Suprapubic skin (tissue), 4 donors: Measurements from ENCODE around the gene STRA6. TPM values are rescaled to one million over a fixed set of nuclear protein-coding genes. Genes with fewer than 3 reads are reported as not detected.

Experiments
- DNase-seq, 2 donors: peaks; one replicate each; pipeline ENCODE4 v3.0.0-alpha.2; 2019; ENCODE audit warnings: low spot score in 2 of 2
- H3K27ac ChIP-seq: fragments of 200-600 bp; sonication (generic); one replicate; pipeline ENCODE4 v1.5.1; 2019
- H3K27me3 ChIP-seq: fragments of 200-600 bp; sonication (generic); one replicate; pipeline ENCODE4 v1.5.1; 2019
- H3K36me3 ChIP-seq: fragments of 200-600 bp; sonication (generic); one replicate; pipeline ENCODE4 v1.5.1; 2019
- H3K4me1 ChIP-seq: fragments of 200-600 bp; sonication (generic); one replicate; pipeline ENCODE4 v1.5.1; 2019
- H3K4me3 ChIP-seq: fragments of 200-600 bp; sonication (generic); one replicate; pipeline ENCODE4 v1.5.1; 2019; ENCODE audit warnings: mild to moderate bottlenecking
- H3K9me3 ChIP-seq: fragments of 200-600 bp; sonication (generic); one replicate; pipeline ENCODE4 v1.5.1; 2019
- CTCF ChIP-seq, 2 donors: fragments of 200-600 bp in 1 of 2; fragments of 450-650 bp in 1 of 2; sonication (generic) in 1 of 2; IDR thresholded peaks; one replicate each; pipeline ENCODE4 v1.5.1; 2016 to 2019; ENCODE audit warnings: antibody characterized with exemption in 2 of 2, mild to moderate bottlenecking in 1 of 2, moderate library complexity in 1 of 2
- EP300 ChIP-seq: sonication (generic); formaldehyde crosslinking; IDR thresholded peaks from one replicate; pipeline ENCODE4 v1.6.1; 2017; ENCODE audit warnings: antibody characterized with exemption
- POLR2A ChIP-seq, 2 donors: fragments of 450-650 bp; IDR thresholded peaks; one replicate each; pipeline ENCODE4 v1.6.1; 2017; ENCODE audit warnings: antibody characterized with exemption in 2 of 2, mild to moderate bottlenecking in 2 of 2, moderate library complexity in 2 of 2
- POLR2AphosphoS5 ChIP-seq, 3 donors: sonication (generic); formaldehyde crosslinking; IDR thresholded peaks; one replicate each; pipeline ENCODE4 v1.6.1; 2017; ENCODE audit warnings: antibody characterized with exemption in 3 of 3
- WGBS: methylation state at CpG from one replicate; pipeline ENCODE4 v1.1.5; 2018; 5-methylcytosine and 5-hydroxymethylcytosine counted together
- total RNA-seq, 4 donors: library from RNA; depleted of rRNA; stranded (reverse); fragments of >200 nt; gene quantifications; one replicate each; pipeline ENCODE4 v1.1.0, GENCODE V29; 2016

STRA6 gene
- total RNA-seq, 4 donors from 2014 or later: 0.26 to 0.39 TPM; not detected in 2

- H3K27me3 ChIP-seq: peaks cover 2% of the 10 kb centered on the region
- no peak for DNase-seq
- TF ChIP-seq POLR2A (IDR thresholded peaks at IDR 0.05): no peak
- TF ChIP-seq EP300: no peak
- no peak for TF ChIP-seq CTCF (IDR thresholded peaks at IDR 0.05)
- TF ChIP-seq POLR2AphosphoS5 (IDR thresholded peaks at IDR 0.05): no peak
- no peaks in the 10 kb centered on the region for H3K36me3 ChIP-seq
- H3K4me1 ChIP-seq: peaks cover 50% of the 10 kb centered on the region
- WGBS: 89% methylated on average over 9 of the region's 21 CpGs
- H3K4me3 ChIP-seq: no peak overlapping the region
- no peak overlapping the region for H3K27ac ChIP-seq
- no peaks in the 10 kb centered on the region for H3K9me3 ChIP-seq
Observed at GRCh38 chr15:74180881-74181602, 21.5 kb downstream of the STRA6 start.

GRCh38 chr15:74179983-74180880 is 22.4 kb downstream of the STRA6 start:
- Histone ChIP-seq H3K4me1 (peaks cover 57% of the 10 kb centered on the region), H3K36me3 (no peaks in the 10 kb centered on the region), H3K4me3 (no peak overlapping the region), H3K27ac (peak overlapping the region; percentile 46), H3K27me3 (peaks cover 2% of the 10 kb centered on the region), H3K9me3 (no peaks in the 10 kb centered on the region)
- WGBS: 25% methylated on average over 15 of the region's 17 CpGs
- peak in 1 of 2 donors; percentile 61 for DNase-seq
- TF ChIP-seq POLR2A (IDR thresholded peaks at IDR 0.05): no peak
- TF ChIP-seq EP300: no peak
- no peak for TF ChIP-seq POLR2AphosphoS5 (IDR thresholded peaks at IDR 0.05)
- TF ChIP-seq CTCF (IDR thresholded peaks at IDR 0.05): no peak

DNA sequence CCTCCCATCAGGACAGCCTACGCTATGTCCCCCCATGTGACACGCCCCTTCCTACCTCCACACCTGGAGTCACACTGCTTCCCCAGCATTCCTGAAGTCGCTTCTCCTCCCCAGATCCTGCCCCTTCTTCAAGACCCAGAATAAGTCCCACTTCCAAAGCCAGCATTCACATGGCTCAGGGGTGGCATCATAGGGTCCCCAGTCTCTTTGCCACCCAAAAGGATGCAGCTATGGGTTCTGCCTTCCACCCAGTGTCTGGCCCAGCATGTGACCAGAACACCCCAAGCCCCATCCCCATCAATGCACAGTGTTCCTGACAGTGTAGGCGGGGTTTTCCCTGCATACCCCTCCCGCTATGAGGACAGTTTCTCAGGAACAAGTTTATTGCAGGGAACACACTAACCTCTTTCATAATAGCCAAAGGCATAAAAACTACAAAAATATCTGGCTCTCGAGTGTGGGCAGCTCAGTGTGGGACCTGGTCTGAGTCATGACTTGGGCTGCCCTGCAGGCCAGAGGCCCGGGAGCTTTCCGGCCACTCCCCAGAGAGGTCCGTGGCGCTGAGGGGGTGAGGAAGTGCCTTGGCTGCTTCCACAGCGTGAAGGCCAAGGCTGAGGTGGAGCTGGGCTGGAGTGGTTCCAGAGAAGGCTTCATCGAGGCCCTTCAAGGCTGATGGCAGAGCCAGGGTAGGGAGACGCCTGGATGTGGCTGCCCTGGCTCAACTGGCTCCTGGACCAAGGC is 23.3 kb downstream of the STRA6 start:
- Histone ChIP-seq H3K27me3 (peaks cover 2% of the 10 kb centered on the region), H3K27ac (peak overlapping the region; percentile 46), H3K9me3 (no peaks in the 10 kb centered on the region), H3K36me3 (no peaks in the 10 kb centered on the region), H3K4me1 (peaks cover 62% of the 10 kb centered on the region), H3K4me3 (no peak overlapping the region)
- no peak for TF ChIP-seq EP300
- TF ChIP-seq POLR2AphosphoS5 (IDR thresholded peaks at IDR 0.05): peak in 1 of 3 donors; percentile 19
- WGBS: 35% methylated on average over 9 of the region's 13 CpGs
- peak; percentile 65 to 86 for DNase-seq

- H3K4me3 ChIP-seq: no peak overlapping the region
- H3K36me3 ChIP-seq: no peaks in the 10 kb centered on the region
- TF ChIP-seq EP300: no peak
- TF ChIP-seq POLR2A (IDR thresholded peaks at IDR 0.05): no peak
- TF ChIP-seq CTCF (IDR thresholded peaks at IDR 0.05): no peak
- no peak for TF ChIP-seq POLR2AphosphoS5 (IDR thresholded peaks at IDR 0.05)
- peaks cover 62% of the 10 kb centered on the region for H3K4me1 ChIP-seq
- H3K9me3 ChIP-seq: no peaks in the 10 kb centered on the region
- WGBS: 86% methylated on average over 7 of the region's 7 CpGs
- peaks cover 2% of the 10 kb centered on the region for H3K27me3 ChIP-seq
- DNase-seq: peak; percentile 55
- peak overlapping the region; percentile 12 for H3K27ac ChIP-seq
Observed at GRCh38 chr15:74178326-74179100, 24.1 kb downstream of the STRA6 start.
